ENCODE results near the gene RAD51B.

RAD51B gene

DNA sequence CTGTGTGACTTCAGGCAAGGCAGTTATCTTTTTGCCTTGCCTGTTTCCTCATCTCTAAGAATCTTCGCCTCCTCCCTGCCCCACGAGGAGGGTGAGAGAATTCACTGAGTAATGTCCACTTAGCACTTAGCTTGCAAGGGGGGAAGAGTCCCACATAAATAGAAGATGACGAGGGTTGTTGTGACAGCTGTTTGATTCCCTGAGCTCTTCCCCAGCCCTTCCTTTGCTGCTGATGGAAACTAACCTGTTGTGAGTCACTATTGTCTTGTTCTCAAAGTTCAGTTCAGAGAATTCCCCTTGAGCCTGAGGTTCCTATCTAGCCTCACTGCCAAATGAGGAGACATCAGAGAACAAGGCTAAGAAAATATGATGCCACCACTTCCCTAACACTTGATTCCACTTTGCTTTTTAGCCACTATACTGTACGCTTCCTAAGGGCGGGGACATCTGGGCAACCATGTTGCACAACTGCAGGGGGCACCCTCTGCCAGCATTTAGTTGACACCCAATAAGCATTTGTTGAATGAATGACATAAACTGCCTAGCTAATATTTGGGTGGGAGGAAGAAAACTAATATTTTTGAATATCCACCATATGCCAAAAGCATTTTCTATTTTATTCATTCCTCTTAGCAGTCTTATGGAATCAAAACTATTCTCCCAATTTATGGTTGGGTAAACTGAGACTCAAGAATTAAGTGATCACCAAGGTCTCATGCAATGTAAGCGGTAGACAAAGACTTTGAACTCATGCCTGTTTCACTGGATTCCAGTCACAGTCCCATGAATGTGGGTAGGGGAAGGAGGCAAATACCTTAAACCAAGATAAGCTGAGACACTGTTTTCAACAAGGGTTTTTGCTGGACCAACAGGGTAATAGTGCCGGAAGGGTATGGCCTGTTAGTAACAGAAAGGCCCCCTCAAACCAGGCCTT lies 895.7 kb downstream of the RAD51B start:
- TF ChIP-seq POLR2AphosphoS5 (IDR thresholded peaks at IDR 0.05; ENCODE audit: low read depth) (no peak), GABPA (IDR thresholded peaks at IDR 0.05; ENCODE audit: low read depth) (no peak), SPI1 (IDR thresholded peaks at IDR 0.05; ENCODE audit: borderline replicate concordance, low read depth) (no peak)
- TF ChIP-seq, protein P1, sequence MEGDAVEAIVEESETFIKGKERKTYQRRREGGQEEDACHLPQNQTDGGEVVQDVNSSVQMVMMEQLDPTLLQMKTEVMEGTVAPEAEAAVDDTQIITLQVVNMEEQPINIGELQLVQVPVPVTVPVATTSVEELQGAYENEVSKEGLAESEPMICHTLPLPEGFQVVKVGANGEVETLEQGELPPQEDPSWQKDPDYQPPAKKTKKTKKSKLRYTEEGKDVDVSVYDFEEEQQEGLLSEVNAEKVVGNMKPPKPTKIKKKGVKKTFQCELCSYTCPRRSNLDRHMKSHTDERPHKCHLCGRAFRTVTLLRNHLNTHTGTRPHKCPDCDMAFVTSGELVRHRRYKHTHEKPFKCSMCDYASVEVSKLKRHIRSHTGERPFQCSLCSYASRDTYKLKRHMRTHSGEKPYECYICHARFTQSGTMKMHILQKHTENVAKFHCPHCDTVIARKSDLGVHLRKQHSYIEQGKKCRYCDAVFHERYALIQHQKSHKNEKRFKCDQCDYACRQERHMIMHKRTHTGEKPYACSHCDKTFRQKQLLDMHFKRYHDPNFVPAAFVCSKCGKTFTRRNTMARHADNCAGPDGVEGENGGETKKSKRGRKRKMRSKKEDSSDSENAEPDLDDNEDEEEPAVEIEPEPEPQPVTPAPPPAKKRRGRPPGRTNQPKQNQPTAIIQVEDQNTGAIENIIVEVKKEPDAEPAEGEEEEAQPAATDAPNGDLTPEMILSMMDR (IDR thresholded peaks at IDR 0.05; ENCODE audit: insufficient read depth, low read length): no peak
- TF ChIP-seq, protein P2, sequence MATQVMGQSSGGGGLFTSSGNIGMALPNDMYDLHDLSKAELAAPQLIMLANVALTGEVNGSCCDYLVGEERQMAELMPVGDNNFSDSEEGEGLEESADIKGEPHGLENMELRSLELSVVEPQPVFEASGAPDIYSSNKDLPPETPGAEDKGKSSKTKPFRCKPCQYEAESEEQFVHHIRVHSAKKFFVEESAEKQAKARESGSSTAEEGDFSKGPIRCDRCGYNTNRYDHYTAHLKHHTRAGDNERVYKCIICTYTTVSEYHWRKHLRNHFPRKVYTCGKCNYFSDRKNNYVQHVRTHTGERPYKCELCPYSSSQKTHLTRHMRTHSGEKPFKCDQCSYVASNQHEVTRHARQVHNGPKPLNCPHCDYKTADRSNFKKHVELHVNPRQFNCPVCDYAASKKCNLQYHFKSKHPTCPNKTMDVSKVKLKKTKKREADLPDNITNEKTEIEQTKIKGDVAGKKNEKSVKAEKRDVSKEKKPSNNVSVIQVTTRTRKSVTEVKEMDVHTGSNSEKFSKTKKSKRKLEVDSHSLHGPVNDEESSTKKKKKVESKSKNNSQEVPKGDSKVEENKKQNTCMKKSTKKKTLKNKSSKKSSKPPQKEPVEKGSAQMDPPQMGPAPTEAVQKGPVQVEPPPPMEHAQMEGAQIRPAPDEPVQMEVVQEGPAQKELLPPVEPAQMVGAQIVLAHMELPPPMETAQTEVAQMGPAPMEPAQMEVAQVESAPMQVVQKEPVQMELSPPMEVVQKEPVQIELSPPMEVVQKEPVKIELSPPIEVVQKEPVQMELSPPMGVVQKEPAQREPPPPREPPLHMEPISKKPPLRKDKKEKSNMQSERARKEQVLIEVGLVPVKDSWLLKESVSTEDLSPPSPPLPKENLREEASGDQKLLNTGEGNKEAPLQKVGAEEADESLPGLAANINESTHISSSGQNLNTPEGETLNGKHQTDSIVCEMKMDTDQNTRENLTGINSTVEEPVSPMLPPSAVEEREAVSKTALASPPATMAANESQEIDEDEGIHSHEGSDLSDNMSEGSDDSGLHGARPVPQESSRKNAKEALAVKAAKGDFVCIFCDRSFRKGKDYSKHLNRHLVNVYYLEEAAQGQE (IDR thresholded peaks at IDR 0.05; ENCODE audit: insufficient replicate concordance, low read depth): no peak
- no peak overlapping the region for H3K4me3 ChIP-seq (replicated peaks; ENCODE audit: insufficient read depth, low read length)
- no peak for DNase-seq (ENCODE audit: low read depth in 1 of 2, low spot score in 1 of 2)
- no peaks in the 10 kb centered on the region for H3K27me3 ChIP-seq (ENCODE audit: insufficient read depth, poor library complexity, severe bottlenecking)
- no peak overlapping the region for H3K27ac ChIP-seq (replicated peaks)

DNA sequence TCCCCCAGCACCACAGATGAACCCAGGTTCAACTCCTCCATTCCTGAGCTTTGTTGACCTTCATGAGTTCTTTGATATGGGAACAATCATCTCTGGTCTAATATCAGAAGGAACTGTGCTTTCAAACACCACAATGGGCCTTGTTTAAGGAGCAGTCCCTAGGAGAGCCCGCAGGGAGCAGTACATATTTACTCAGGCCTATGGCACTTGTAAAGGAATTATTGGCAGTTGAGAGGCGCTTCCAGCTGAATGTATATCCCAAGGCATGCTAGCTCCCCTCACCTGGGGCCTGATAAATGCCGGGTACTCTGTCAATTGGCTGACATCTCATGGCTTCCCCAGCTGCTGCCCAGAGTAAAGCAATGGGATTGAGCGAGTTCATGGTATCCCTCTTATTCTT lies 897.1 kb downstream of the RAD51B start:
- no peaks in the 10 kb centered on the region for H3K27me3 ChIP-seq (ENCODE audit: insufficient read depth, poor library complexity, severe bottlenecking)
- no peak for DNase-seq (ENCODE audit: low read depth in 1 of 2, low spot score in 1 of 2)
- no peak overlapping the region for H3K4me3 ChIP-seq (replicated peaks; ENCODE audit: insufficient read depth, low read length)
- TF ChIP-seq, protein P1 (IDR thresholded peaks at IDR 0.05; ENCODE audit: insufficient read depth, low read length): no peak
- no peak for TF ChIP-seq POLR2AphosphoS5 (IDR thresholded peaks at IDR 0.05; ENCODE audit: low read depth)
- TF ChIP-seq GABPA (IDR thresholded peaks at IDR 0.05; ENCODE audit: low read depth): no peak
- TF ChIP-seq, protein P2 (IDR thresholded peaks at IDR 0.05; ENCODE audit: insufficient replicate concordance, low read depth): no peak
- no peak for TF ChIP-seq SPI1 (IDR thresholded peaks at IDR 0.05; ENCODE audit: borderline replicate concordance, low read depth)
- no peak overlapping the region for H3K27ac ChIP-seq (replicated peaks)

DNA sequence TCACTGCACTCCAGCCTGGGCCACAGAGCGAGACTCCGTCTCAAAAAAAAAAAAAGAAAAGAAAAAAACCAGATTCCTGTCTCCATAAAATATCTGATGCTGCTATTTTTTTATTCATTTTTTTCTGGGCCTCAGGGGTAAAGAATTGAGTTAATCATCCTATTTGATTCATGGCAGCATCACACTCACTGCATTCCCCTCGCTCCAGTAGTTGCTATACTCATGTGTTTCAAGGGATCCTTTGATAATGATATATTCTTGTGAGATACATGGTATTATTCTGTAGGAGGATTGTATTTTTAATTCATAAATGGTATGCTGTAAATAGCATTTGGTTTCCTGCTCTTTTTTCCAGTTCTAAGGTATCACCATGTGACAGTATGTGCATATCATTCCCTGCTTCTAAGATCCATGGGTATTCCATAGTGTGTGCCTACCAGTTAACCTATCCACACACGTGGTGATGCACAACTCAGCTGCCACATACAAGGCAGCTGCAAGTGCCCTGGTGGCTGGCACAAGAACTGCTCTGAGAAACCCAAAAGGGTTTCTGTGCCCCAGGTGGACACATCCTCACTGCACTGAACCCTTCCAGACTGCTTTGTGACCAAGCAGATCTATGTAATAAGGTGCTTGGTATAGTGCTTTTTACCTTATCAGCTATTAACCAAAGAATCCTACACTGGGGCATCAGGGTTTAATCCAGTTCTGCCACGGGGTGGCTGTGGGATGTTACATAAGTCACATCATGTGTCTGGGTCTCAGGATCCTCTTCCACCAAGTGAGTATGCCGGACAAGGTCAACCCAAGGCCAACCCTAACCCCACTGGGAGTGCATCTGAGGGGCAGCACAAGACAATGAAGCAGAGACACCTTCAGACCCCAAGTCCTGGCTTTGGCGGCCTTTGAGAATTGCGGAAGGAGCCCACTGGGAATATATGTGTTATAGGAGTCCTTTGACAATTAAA lies 898.7 kb downstream of the RAD51B start:
- Histone ChIP-seq H3K27ac (replicated peaks) (no peak overlapping the region), H3K27me3 (ENCODE audit: insufficient read depth, poor library complexity, severe bottlenecking) (no peaks in the 10 kb centered on the region), H3K4me3 (replicated peaks; ENCODE audit: insufficient read depth, low read length) (no peak overlapping the region)
- DNase-seq (ENCODE audit: low read depth in 1 of 2, low spot score in 1 of 2): no peak
- TF ChIP-seq POLR2AphosphoS5 (IDR thresholded peaks at IDR 0.05; ENCODE audit: low read depth) (no peak), SPI1 (IDR thresholded peaks at IDR 0.05; ENCODE audit: borderline replicate concordance, low read depth) (no peak), GABPA (IDR thresholded peaks at IDR 0.05; ENCODE audit: low read depth) (no peak)
- TF ChIP-seq, protein P2 (IDR thresholded peaks at IDR 0.05; ENCODE audit: insufficient replicate concordance, low read depth): no peak
- TF ChIP-seq, protein P1 (IDR thresholded peaks at IDR 0.05; ENCODE audit: insufficient read depth, low read length): no peak

Data from HL-60 (cell line).